Measurements from ENCODE around the gene DYDC2.

Gene DYDC2

DNA sequence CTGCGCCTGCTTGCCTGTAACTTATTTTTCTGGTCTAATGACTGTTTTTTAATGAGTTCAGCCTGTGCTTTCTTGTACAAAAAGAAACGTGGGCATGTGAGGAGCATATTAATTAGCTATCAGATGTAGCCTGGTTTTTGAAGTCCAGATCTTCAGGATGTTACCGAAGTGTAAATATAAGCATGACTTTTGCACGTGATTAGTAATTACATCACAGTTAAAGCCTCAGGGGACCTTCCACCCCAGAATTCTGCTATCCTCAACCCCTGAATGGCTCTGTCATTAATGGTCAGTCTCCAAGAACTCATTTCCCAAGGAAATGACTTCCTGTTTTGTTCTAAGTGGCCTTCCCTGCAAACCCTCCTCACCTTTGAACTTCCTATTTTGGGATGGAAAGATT is 49.6 kb downstream of the DYDC2 start:
- Histone ChIP-seq H3K9ac (ENCODE audit: low read depth, low read length, poor library complexity) (no peak overlapping the region), H3K27me3 (ENCODE audit: control insufficient read depth in 3 of 3, insufficient read depth in 3 of 3, low read depth in 1 of 3, low read length in 3 of 3) (no peaks in the 10 kb centered on the region), H3K79me1 (ENCODE audit: low read depth, low read length) (peaks cover 6% of the 10 kb centered on the region), H3K36me3 (replicated peaks in 1 of 2; ENCODE audit: control insufficient read depth in 2 of 2, insufficient read depth in 2 of 2, low read length in 2 of 2) (peaks cover 2 to 10% of the 10 kb centered on the region in 2 donors), H3K14ac (ENCODE audit: low read length) (no peak overlapping the region), H4K8ac (ENCODE audit: low read depth, low read length) (no peak overlapping the region), H3K27ac (replicated peaks; ENCODE audit: low read length) (no peak overlapping the region), H3K4ac (ENCODE audit: low read length) (no peak overlapping the region), H3K9me3 (replicated peaks in 1 of 2; ENCODE audit: control insufficient read depth in 2 of 2, insufficient read depth in 1 of 2, low read depth in 1 of 2, low read length in 2 of 2) (no peaks in the 10 kb centered on the region), H2BK15ac (ENCODE audit: low read length) (no peak overlapping the region), H3K18ac (ENCODE audit: low read length) (no peak overlapping the region), H2AK5ac (ENCODE audit: low read depth, low read length) (no peak overlapping the region), H2AFZ (ENCODE audit: low read length) (peak overlapping the region; percentile 65), H3K4me2 (ENCODE audit: insufficient read depth, low read length, poor library complexity, severe bottlenecking) (no peak overlapping the region), H2BK12ac (ENCODE audit: low read length) (no peak overlapping the region), H2BK120ac (ENCODE audit: low read depth, low read length) (no peak overlapping the region), H3K23ac (ENCODE audit: low read depth, low read length, poor library complexity) (no peak overlapping the region), H3K4me3 (ENCODE audit: low read length in 2 of 2) (no peak overlapping the region), H3K4me1 (ENCODE audit: control insufficient read depth in 2 of 2, insufficient read depth in 1 of 2, low read depth in 1 of 2, low read length in 2 of 2) (peaks cover 13 to 18% of the 10 kb centered on the region in 2 donors), H2BK5ac (ENCODE audit: low read length) (no peak overlapping the region), H4K91ac (ENCODE audit: low read depth, low read length, poor library complexity) (no peak overlapping the region)
- DNase-seq (ENCODE audit: low spot score), result no peak
- WGBS, 2 donors (ENCODE audit: extremely low coverage in 2 of 2, insufficient read length in 2 of 2, insufficient replicate concordance in 1 of 2), result no CpG with 5 or more reads among the region's 4 CpGs

DNA sequence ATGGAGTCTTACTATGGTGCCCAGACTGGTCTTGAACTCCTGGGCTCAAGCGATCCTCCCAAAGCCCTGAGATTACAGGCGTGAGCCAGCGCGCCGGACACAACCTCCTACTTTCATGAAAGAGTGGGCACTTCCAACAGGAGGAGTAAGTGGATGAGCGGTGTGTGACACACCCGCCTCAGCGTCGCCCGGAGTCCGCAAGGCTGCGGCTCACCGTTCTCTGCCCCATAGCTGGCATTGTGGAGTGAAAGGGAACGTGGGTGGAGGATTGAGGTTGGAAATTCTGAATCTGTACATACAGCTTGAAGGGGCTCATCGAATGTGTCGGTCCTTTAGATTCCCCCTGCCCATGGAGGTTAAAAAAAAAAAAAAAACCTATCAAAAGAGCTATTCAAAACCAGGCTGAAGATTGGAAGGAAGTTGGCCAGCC is 51.2 kb downstream of the DYDC2 start:
- Histone ChIP-seq H3K23ac (ENCODE audit: low read depth, low read length, poor library complexity) (peak overlapping the region; percentile 62), H3K9me3 (replicated peaks in 1 of 2; ENCODE audit: control insufficient read depth in 2 of 2, insufficient read depth in 1 of 2, low read depth in 1 of 2, low read length in 2 of 2) (no peaks in the 10 kb centered on the region), H3K14ac (ENCODE audit: low read length) (no peak overlapping the region), H3K4ac (ENCODE audit: low read length) (no peak overlapping the region), H2BK120ac (ENCODE audit: low read depth, low read length) (peak overlapping the region; percentile 22), H3K4me1 (ENCODE audit: control insufficient read depth in 2 of 2, insufficient read depth in 1 of 2, low read depth in 1 of 2, low read length in 2 of 2) (peaks cover 18 to 20% of the 10 kb centered on the region in 2 donors), H3K9ac (ENCODE audit: low read depth, low read length, poor library complexity) (peak overlapping the region; percentile 78), H3K18ac (ENCODE audit: low read length) (peak overlapping the region; percentile 96), H3K4me3 (ENCODE audit: low read length in 2 of 2) (peak overlapping the region; percentile 70 to 91), H3K27me3 (ENCODE audit: control insufficient read depth in 3 of 3, insufficient read depth in 3 of 3, low read depth in 1 of 3, low read length in 3 of 3) (no peaks in the 10 kb centered on the region), H3K79me1 (ENCODE audit: low read depth, low read length) (peaks cover 8% of the 10 kb centered on the region), H4K91ac (ENCODE audit: low read depth, low read length, poor library complexity) (no peak overlapping the region), H3K27ac (replicated peaks; ENCODE audit: low read length) (peak overlapping the region; percentile 84), H2BK12ac (ENCODE audit: low read length) (no peak overlapping the region), H3K36me3 (replicated peaks in 1 of 2; ENCODE audit: control insufficient read depth in 2 of 2, insufficient read depth in 2 of 2, low read length in 2 of 2) (peaks cover 2 to 23% of the 10 kb centered on the region in 2 donors), H3K4me2 (ENCODE audit: insufficient read depth, low read length, poor library complexity, severe bottlenecking) (peak overlapping the region; percentile 80), H2BK5ac (ENCODE audit: low read length) (peak overlapping the region; percentile 57), H4K8ac (ENCODE audit: low read depth, low read length) (no peak overlapping the region), H2BK15ac (ENCODE audit: low read length) (no peak overlapping the region), H2AFZ (ENCODE audit: low read length) (peak overlapping the region; percentile 96), H2AK5ac (ENCODE audit: low read depth, low read length) (no peak overlapping the region)
- WGBS, 2 donors (ENCODE audit: extremely low coverage in 2 of 2, insufficient read length in 2 of 2, insufficient replicate concordance in 1 of 2), result no CpG with 5 or more reads among the region's 16 CpGs
- no peak for DNase-seq (ENCODE audit: low spot score)

DNA sequence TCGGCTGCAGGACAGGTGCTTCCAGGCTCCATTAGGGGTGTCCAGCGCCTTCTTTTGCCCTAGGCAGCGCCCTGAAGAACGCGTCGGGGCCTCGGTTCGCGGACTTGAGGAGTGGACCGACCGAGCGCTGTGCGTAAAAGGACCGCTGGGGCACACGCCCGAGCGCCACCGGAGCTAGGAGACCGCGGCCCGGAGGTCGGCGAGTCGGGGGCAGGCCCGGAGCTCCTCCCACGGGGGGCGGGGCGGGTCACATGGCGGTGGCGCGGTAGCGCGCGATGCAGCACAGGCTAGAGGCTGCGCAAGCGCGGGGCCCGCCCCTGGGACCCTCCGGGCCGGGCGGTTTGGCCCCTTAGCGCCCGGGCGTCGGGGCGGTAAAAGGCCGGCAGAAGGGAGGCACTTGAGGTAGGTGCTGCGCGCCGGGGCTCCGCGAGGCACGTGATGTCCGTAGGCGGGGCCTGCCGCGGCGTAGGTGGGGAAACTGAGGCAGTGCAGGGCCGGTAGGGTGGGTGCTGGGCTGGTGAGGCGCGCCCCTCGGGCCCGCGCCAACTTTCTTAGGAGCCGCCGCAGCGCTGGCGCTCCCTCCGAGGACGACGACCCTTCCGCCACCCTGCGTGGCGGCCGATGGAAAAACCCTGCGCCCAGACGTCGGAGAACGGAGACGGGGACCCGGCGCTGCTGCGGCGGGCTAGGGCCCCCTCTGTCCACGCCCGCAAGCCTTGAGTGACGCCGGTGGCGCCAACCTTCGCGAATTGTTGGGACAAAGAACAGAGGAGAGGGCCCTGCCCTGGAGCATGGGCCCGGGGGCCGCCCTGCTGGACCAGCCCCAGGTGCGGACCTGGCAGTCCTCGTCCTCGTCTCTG is 51.9 kb downstream of the DYDC2 start, which contains the start of gene PRXL2A:
Gene PRXL2A, plus strand, starts transcription at position 310 of the 860 bp plus-strand sequence. CDS start 11,917 bp downstream, outside the sequence.
- Histone ChIP-seq H3K27me3 (ENCODE audit: control insufficient read depth in 3 of 3, insufficient read depth in 3 of 3, low read depth in 1 of 3, low read length in 3 of 3) (no peaks in the 10 kb centered on the region), H4K91ac (ENCODE audit: low read depth, low read length, poor library complexity) (no peak within 1 kb of the TSS), H2BK12ac (ENCODE audit: low read length) (no peak within 1 kb of the TSS), H4K8ac (ENCODE audit: low read depth, low read length) (no peak within 1 kb of the TSS), H3K14ac (ENCODE audit: low read length) (no peak within 1 kb of the TSS), H3K4ac (ENCODE audit: low read length) (no peak within 1 kb of the TSS), H3K79me1 (ENCODE audit: low read depth, low read length) (peaks cover 11% of the 10 kb centered on the region), H2BK120ac (ENCODE audit: low read depth, low read length) (peak within 1 kb of the TSS; percentile 22), H3K23ac (ENCODE audit: low read depth, low read length, poor library complexity) (peak within 1 kb of the TSS; percentile 62), H3K4me3 (ENCODE audit: low read length in 2 of 2) (peak within 1 kb of the TSS; percentile 70 to 93), H3K4me2 (ENCODE audit: insufficient read depth, low read length, poor library complexity, severe bottlenecking) (peak within 1 kb of the TSS; percentile 80), H2AK5ac (ENCODE audit: low read depth, low read length) (no peak within 1 kb of the TSS), H2AFZ (ENCODE audit: low read length) (peak within 1 kb of the TSS; percentile 96), H2BK5ac (ENCODE audit: low read length) (peak within 1 kb of the TSS; percentile 57), H3K4me1 (ENCODE audit: control insufficient read depth in 2 of 2, insufficient read depth in 1 of 2, low read depth in 1 of 2, low read length in 2 of 2) (peaks cover 18 to 25% of the 10 kb centered on the region in 2 donors), H3K18ac (ENCODE audit: low read length) (peak within 1 kb of the TSS; percentile 97), H3K9ac (ENCODE audit: low read depth, low read length, poor library complexity) (peak within 1 kb of the TSS; percentile 89), H3K27ac (replicated peaks; ENCODE audit: low read length) (peak within 1 kb of the TSS; percentile 84), H2BK15ac (ENCODE audit: low read length) (peak within 1 kb of the TSS; percentile 40), H3K9me3 (replicated peaks in 1 of 2; ENCODE audit: control insufficient read depth in 2 of 2, insufficient read depth in 1 of 2, low read depth in 1 of 2, low read length in 2 of 2) (no peaks in the 10 kb centered on the region), H3K36me3 (replicated peaks in 1 of 2; ENCODE audit: control insufficient read depth in 2 of 2, insufficient read depth in 2 of 2, low read length in 2 of 2) (peaks cover 2 to 23% of the 10 kb centered on the region in 2 donors)
- DNase-seq (ENCODE audit: low spot score), result peak; percentile 85
- WGBS, 2 donors (ENCODE audit: extremely low coverage in 2 of 2, insufficient read length in 2 of 2, insufficient replicate concordance in 1 of 2), result no CpG with 5 or more reads among the region's 96 CpGs

DNA sequence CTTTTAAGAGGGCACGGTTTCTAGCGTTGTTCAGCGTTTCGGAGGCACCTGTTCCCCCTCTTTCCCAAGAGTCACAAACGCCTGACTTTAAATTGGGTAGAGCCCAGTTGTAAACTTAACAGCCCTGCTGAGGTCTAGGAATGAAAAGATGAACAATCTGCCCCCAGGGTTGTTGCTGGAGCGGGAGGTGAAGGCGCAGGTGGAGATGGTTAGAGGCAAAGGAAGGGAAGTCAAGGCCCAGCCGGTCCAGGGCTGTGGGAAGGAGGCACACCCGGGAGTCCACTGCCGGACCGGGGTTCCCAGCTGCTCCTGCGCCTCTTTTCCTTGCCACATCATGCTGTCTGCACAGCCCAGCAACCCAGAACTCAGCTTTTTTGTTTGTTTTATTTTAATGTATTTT is 52.5 kb downstream of the DYDC2 start:
- Histone ChIP-seq H3K79me1 (ENCODE audit: low read depth, low read length) (peaks cover 11% of the 10 kb centered on the region), H3K4me1 (ENCODE audit: control insufficient read depth in 2 of 2, insufficient read depth in 1 of 2, low read depth in 1 of 2, low read length in 2 of 2) (peaks cover 18 to 30% of the 10 kb centered on the region in 2 donors), H3K4ac (ENCODE audit: low read length) (no peak overlapping the region), H3K14ac (ENCODE audit: low read length) (no peak overlapping the region), H3K9ac (ENCODE audit: low read depth, low read length, poor library complexity) (peak overlapping the region; percentile 89), H4K91ac (ENCODE audit: low read depth, low read length, poor library complexity) (no peak overlapping the region), H4K8ac (ENCODE audit: low read depth, low read length) (no peak overlapping the region), H3K36me3 (replicated peaks in 1 of 2; ENCODE audit: control insufficient read depth in 2 of 2, insufficient read depth in 2 of 2, low read length in 2 of 2) (peaks cover 2 to 27% of the 10 kb centered on the region in 2 donors), H3K4me2 (ENCODE audit: insufficient read depth, low read length, poor library complexity, severe bottlenecking) (peak overlapping the region; percentile 79), H3K23ac (ENCODE audit: low read depth, low read length, poor library complexity) (peak overlapping the region; percentile 62), H2AK5ac (ENCODE audit: low read depth, low read length) (no peak overlapping the region), H3K27me3 (ENCODE audit: control insufficient read depth in 3 of 3, insufficient read depth in 3 of 3, low read depth in 1 of 3, low read length in 3 of 3) (no peaks in the 10 kb centered on the region), H3K27ac (replicated peaks; ENCODE audit: low read length) (no peak overlapping the region), H2BK15ac (ENCODE audit: low read length) (no peak overlapping the region), H3K9me3 (replicated peaks in 1 of 2; ENCODE audit: control insufficient read depth in 2 of 2, insufficient read depth in 1 of 2, low read depth in 1 of 2, low read length in 2 of 2) (no peaks in the 10 kb centered on the region), H2AFZ (ENCODE audit: low read length) (peak overlapping the region; percentile 96), H2BK120ac (ENCODE audit: low read depth, low read length) (no peak overlapping the region), H3K18ac (ENCODE audit: low read length) (peak overlapping the region; percentile 97), H2BK5ac (ENCODE audit: low read length) (peak overlapping the region; percentile 57), H3K4me3 (ENCODE audit: low read length in 2 of 2) (peak overlapping the region; percentile 70 to 93), H2BK12ac (ENCODE audit: low read length) (no peak overlapping the region)
- WGBS, 2 donors (ENCODE audit: extremely low coverage in 2 of 2, insufficient read length in 2 of 2, insufficient replicate concordance in 1 of 2), result no CpG with 5 or more reads among the region's 12 CpGs
- DNase-seq (ENCODE audit: low spot score), result no peak

Data from neuronal stem cell (in vitro differentiated cells).